SK-N-SH (cell line): Measurements from ENCODE around the gene NKAIN4. TPM values are rescaled to one million over a fixed set of nuclear protein-coding genes. Genes with fewer than 3 reads are reported as not detected.

Experiments
- CHD2 ChIP-seq: fragments of 150-350 bp; IDR thresholded peaks from 2 replicates; pipeline ENCODE4 v1.6.1; 2018; ENCODE audit warnings: low read length; ENCODE audit not compliant: partially characterized antibody
- EP300 ChIP-seq, 2 experiments: IDR thresholded peaks; 2 replicates each; pipeline versions ENCODE4 v1.4.0 to v1.6.1; 2012; ENCODE audit warnings: borderline replicate concordance in 1 of 2, low read depth in 1 of 2, low read length in 1 of 2
- EZH2phosphoT487 ChIP-seq: fragments of 200-600 bp; sonication (generic); IDR thresholded peaks from 2 replicates; pipeline ENCODE4 v1.6.1; 2017; ENCODE audit warnings: low read depth, mixed run types, mild to moderate bottlenecking, antibody characterized with exemption, moderate library complexity, borderline replicate concordance
- FOSL2 ChIP-seq: IDR thresholded peaks from 2 replicates; pipeline ENCODE4 v1.4.0; 2012; ENCODE audit warnings: low read depth, mild to moderate bottlenecking, moderate library complexity, borderline replicate concordance
- FOXJ3 ChIP-seq: sonication (generic); formaldehyde crosslinking; IDR thresholded peaks from 2 replicates; pipeline ENCODE4 v1.5.1; 2020; ENCODE audit warnings: mild to moderate bottlenecking, missing genetic modification reagents
- IRF3 ChIP-seq: fragments of 150-350 bp; IDR thresholded peaks from 2 replicates; pipeline ENCODE4 v1.6.1; 2016; ENCODE audit warnings: mild to moderate bottlenecking, low read depth, low read length
- MAX ChIP-seq: IDR thresholded peaks from 2 replicates; pipeline ENCODE4 v1.4.0; 2012; ENCODE audit warnings: low read depth
- MEF2A ChIP-seq: IDR thresholded peaks from 2 replicates; pipeline ENCODE4 v1.4.0; 2012; ENCODE audit warnings: low read depth, borderline replicate concordance
- MXI1 ChIP-seq: IDR thresholded peaks from 2 replicates; pipeline ENCODE4 v1.6.1; 2012; ENCODE audit warnings: mild to moderate bottlenecking, low read depth, low read length, improper control_type of control experiment
- POLR2AphosphoS5 ChIP-seq: IDR thresholded peaks from 2 replicates; pipeline ENCODE4 v1.6.1; 2012; ENCODE audit warnings: low read depth, low read length
- REST ChIP-seq: IDR thresholded peaks from 2 replicates; pipeline ENCODE4 v1.6.1; 2012; ENCODE audit warnings: mild to moderate bottlenecking, low read depth, low read length, moderate library complexity
- RFX5 ChIP-seq: IDR thresholded peaks from 2 replicates; pipeline ENCODE4 v1.6.1; 2012; ENCODE audit warnings: mild to moderate bottlenecking, improper control_type of control experiment, low read length
- SIN3A ChIP-seq: IDR thresholded peaks from 2 replicates; pipeline ENCODE4 v1.6.1; 2012; ENCODE audit warnings: low read depth, mild to moderate bottlenecking, low read length, moderate library complexity, borderline replicate concordance
- TAF1 ChIP-seq: IDR thresholded peaks from 2 replicates; pipeline ENCODE4 v1.6.1; 2012; ENCODE audit warnings: low read depth, mild to moderate bottlenecking, low read length, moderate library complexity, borderline replicate concordance
- TEAD4 ChIP-seq: IDR thresholded peaks from 2 replicates; pipeline ENCODE4 v1.4.0; 2012; ENCODE audit warnings: mild to moderate bottlenecking, borderline replicate concordance; ENCODE audit not compliant: insufficient read depth
- polyA plus RNA-seq, 3 experiments: library from polyadenylated mRNA; depleted of rRNA; stranded (reverse); fragments of >200 nt; gene quantifications; 2 replicates each; pipeline ENCODE4 v1.2.3, GENCODE V29; 2012
- TF ChIP-seq, protein P1 (sequence below): fragments of 150-350 bp; IDR thresholded peaks from 2 replicates; pipeline ENCODE4 v1.6.1; 2017; ENCODE audit warnings: antibody characterized with exemption, low read length, low read depth, borderline replicate concordance
- TF ChIP-seq, protein P2 (sequence below): IDR thresholded peaks from 2 replicates; pipeline ENCODE4 v1.4.0; 2012; ENCODE audit warnings: low read depth, borderline replicate concordance

NKAIN4 gene
- polyA plus RNA-seq, 1 of the 3 experiments (the other 2 are of a cell fraction), result not detected

GRCh38 chr20:63216041-63216848, 38.0 kb downstream of the NKAIN4 start, which contains the start of gene YTHDF1 (continued):
- TF ChIP-seq, protein P1, sequence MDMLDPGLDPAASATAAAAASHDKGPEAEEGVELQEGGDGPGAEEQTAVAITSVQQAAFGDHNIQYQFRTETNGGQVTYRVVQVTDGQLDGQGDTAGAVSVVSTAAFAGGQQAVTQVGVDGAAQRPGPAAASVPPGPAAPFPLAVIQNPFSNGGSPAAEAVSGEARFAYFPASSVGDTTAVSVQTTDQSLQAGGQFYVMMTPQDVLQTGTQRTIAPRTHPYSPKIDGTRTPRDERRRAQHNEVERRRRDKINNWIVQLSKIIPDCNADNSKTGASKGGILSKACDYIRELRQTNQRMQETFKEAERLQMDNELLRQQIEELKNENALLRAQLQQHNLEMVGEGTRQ, result peak; percentile 70; the same call in 1 of the 2 replicates
- TF ChIP-seq POLR2AphosphoS5, result peak; percentile 47
- TF ChIP-seq, protein P2, sequence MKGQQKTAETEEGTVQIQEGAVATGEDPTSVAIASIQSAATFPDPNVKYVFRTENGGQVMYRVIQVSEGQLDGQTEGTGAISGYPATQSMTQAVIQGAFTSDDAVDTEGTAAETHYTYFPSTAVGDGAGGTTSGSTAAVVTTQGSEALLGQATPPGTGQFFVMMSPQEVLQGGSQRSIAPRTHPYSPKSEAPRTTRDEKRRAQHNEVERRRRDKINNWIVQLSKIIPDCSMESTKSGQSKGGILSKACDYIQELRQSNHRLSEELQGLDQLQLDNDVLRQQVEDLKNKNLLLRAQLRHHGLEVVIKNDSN, result peak; percentile 96
- peak; percentile 53 for TF ChIP-seq CHD2
- TF ChIP-seq IRF3, result no peak
- TF ChIP-seq MAX, result peak; percentile 65; the same call in 1 of the 2 replicates
- TF ChIP-seq TAF1, result no peak
- no peak for TF ChIP-seq FOSL2
- no peak for TF ChIP-seq SIN3A
- no peak for TF ChIP-seq REST
- TF ChIP-seq RFX5, result no peak
- TF ChIP-seq TEAD4, result no peak
- peak; percentile 100 for TF ChIP-seq MXI1
- no peak for TF ChIP-seq EZH2phosphoT487
- TF ChIP-seq MEF2A, result no peak
- TF ChIP-seq EP300 (IDR thresholded peaks at IDR 0.05; ENCODE audit: borderline replicate concordance in 1 of 2, low read depth in 1 of 2, low read length in 1 of 2), result 0 out of 4 replicates have a peak, but pooled peaks of 1 of the 2 experiments have one; percentile 18
- no peak for TF ChIP-seq FOXJ3
